ENCODE results near the gene OR1M1.

DNA sequence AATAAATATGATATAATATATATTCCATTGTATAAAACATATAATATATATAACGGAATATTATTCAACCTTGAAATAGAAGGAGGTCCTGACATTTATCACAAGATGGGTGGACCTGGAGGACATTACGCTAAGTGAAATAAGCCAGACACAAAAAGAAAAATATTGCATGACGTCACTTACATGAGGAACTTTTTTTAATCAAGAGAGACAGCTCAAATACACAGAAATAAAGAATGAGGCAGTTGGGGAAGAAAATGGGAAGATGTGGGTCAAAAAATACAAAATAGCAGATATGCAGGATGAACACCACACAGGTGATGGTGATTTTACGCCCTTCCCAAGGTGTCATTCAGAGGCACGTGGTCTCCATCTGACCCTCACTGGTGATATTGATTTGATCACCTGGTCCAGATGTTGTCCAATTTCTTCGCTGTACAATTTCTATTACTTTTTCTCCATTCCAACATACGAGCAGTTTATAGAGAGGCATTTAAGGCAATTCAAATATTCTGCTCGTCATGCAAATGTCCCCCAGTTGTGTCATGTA, 52.8 kb downstream of the OR1M1 start:
- TF ChIP-seq CTCF (IDR thresholded peaks at IDR 0.05) (no peak), POLR2A (IDR thresholded peaks at IDR 0.05) (no peak), POLR2AphosphoS5 (IDR thresholded peaks at IDR 0.05) (no peak)
